ENCODE data around the gene SKAP2.

The SKAP2 gene

GRCh38 chr7:26629696-26630095, 234.7 kb downstream of the SKAP2 start:
- no peak for DNase-seq

GRCh38 chr7:26627891-26628341, 236.5 kb downstream of the SKAP2 start:
- no peak for DNase-seq

GRCh38 chr7:26627221-26627620, 237.2 kb downstream of the SKAP2 start:
- DNase-seq = no peak

DNA sequence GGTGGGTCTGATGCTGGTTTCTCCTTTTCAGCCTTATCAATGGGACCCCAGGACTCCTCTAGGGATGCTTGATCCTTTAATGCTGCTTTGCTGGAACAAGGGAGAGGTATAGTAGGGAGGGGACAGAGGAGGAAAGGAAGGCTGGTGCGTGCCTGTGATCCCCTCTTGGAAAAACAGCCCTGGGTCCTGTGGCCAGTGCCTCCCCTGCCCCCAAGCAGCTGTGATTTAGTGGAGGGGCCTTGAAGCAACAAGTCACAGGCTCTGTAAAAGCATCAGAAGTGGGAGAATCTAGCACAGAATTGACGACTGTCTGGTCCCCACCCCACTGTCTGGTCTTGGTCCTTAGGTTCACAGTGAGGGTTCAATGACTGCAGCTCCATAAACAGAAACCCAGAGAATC, 237.7 kb downstream of the SKAP2 start:
- DNase-seq = no peak

DNA sequence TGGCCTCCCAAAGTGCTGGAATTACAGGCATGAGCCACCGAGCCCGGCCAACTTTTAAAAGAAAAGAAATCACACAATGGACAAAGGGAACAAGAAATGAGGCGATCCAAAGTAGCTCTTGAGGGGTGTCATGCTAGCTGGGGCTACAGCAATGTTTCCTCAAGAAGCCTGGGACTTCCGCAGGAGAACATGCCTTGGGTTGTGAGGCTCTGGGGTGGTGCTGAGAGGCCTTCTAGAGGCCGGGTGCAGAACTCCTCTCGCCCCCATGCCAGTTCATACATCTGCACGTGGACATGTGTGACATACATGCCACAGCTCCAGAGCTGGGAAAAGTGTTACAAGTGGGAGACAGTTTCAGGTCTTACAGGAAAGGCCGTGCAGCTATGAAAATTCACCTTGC, 238.2 kb downstream of the SKAP2 start:
- DNase-seq = no peak

DNA sequence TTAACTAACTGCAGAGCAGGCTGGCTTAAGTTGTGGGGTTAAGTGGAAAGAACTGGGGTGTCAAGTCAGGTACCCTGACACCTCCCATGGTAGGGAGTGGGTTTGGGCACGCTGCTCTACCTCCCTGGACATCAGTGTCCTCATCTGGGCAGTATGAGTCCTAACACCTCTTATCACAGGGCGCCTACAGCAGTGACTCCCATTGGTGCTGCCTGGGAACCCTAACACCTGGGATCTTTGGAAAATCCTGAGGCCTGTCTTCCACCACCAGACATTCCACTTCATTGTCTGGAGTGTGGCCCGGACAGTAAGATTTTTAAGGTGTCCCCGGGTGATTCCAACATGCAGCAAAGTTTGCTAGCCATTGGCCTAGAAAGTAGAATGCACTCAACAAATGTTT, 239.1 kb downstream of the SKAP2 start:
- no peak for DNase-seq

DNA sequence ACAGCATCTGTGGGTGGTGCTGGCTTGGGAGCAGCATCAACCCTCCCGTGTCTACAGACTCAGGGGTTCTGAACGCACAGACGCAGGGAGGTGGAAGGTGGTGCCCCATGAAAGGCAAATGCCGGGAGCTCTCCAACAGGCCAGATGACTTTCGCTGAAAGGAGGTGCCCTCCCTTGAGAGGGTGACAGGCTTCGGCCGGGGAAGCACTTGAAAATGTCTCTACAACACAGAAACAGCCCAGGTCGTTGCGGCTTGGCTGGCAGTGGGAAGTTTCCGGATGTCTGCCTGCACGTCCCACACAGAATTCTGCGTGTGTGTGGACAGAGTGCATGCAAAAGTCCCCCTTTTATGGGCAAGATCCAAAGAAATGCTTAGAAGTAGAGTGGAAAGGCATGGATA, 239.6 kb downstream of the SKAP2 start:
- no peak for DNase-seq

DNA sequence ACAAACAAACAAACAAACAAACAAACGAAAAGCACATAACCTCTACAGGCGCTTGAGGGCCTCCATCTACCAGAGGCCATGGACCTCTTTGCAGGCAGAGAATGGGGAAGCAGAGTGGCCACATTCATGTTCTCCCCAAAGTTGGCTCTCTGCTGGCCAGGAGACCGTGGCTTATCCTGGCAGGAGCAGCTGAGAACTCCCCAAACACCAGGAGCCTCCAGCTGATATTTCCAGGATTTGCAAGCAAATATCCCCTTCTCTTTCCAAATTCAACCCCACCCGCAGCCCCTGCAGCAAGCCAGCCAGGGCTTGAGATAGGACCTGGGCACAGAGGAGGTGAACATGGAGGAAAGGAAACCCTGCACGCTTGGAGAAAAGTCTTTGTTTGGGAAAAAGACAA, 240.0 kb downstream of the SKAP2 start:
- DNase-seq = no peak

DNA sequence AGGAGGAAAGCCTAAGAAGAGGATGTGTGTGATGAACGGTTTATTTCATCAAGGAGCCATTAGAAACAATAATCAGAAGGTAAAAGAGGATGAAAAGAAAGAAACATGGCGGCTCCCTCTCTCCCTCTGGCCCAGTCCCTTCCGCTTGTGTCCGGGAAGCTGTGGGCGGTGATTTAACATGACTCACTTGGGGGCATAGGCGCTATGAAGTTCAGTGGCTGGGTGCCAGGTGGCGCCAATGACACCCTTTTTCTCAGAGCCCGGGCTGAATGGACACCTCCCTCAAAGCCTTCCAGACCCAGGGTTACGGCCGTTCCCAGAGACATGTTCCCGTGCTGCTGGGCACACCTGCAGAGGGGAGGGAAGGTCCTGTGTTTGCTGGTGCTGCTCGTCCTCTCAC, 244.0 kb downstream of the SKAP2 start:
- no peak for DNase-seq

- no peak for DNase-seq
Measured at GRCh38 chr7:26619348-26619984, 244.9 kb downstream of the SKAP2 start.

GRCh38 chr7:26618898-26619297, 245.5 kb downstream of the SKAP2 start:
- DNase-seq = no peak

DNA sequence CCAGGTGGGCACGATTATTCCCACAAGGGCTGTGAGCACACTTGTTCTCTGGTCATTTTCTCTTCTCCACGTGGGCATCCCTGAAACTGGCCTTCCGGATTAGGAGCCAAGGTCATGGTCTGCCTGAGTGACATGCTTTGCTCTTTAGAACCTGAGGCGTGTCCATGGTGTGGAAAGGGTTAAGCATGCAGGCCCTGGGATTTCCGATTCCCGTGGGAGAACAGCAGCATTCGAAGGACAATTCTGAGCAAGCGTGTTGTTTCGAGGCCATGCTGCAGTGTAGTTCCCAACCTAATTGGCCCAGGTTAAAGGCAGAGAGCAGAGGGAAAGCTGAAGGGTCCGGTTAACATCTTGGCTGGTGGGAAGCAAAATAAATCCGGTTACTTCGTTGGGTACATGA, 245.9 kb downstream of the SKAP2 start:
- no peak for DNase-seq

All from AML-193 (cell line).